HCT116 (cell line): ENCODE data around the gene ANGEL1.

Experiments used
- CTCF ChIP-seq, 3 experiments: fragments of 200-600 bp in 1 of 3; sonication (generic) in 1 of 3; IDR thresholded peaks in 2 of 3; conservative IDR thresholded peaks in 1 of 3; 2 replicates each; pipeline ENCODE4 v1.5.1; 2012 to 2017; ENCODE audit warnings: low read depth in 2 of 3, low read length in 2 of 3, antibody characterized with exemption in 1 of 3, borderline replicate concordance in 1 of 3, control low read depth in 1 of 3, mild to moderate bottlenecking in 1 of 3, mixed read lengths in 1 of 3, mixed run types in 1 of 3, moderate library complexity in 1 of 3; ENCODE audit not compliant: insufficient read depth in 1 of 3
- FOSL1 ChIP-seq: IDR thresholded peaks from 2 replicates; pipeline ENCODE4 v1.6.1; 2012; ENCODE audit warnings: low read depth
- POLR2AphosphoS5 ChIP-seq: IDR thresholded peaks from 2 replicates; pipeline ENCODE4 v1.6.1; 2011; ENCODE audit warnings: mild to moderate bottlenecking, low read depth, low read length, moderate library complexity
- SP1 ChIP-seq: IDR thresholded peaks from 2 replicates; pipeline ENCODE4 v1.6.1; 2012; ENCODE audit warnings: low read depth
- YY1 ChIP-seq: IDR thresholded peaks from 2 replicates; pipeline ENCODE4 v1.6.1; 2011; ENCODE audit warnings: low read length, low read depth, moderate library complexity, mild to moderate bottlenecking; ENCODE audit not compliant: insufficient replicate concordance; ENCODE audit errors: extremely low read depth
- TF ChIP-seq, protein P1 (sequence below): IDR thresholded peaks from 2 replicates; pipeline ENCODE4 v1.6.1; 2012; ENCODE audit warnings: low read depth

- TF ChIP-seq CTCF (IDR thresholded peaks at IDR 0.05 in 2 of 3, conservative IDR thresholded peaks at IDR 0.05 in 1 of 3; ENCODE audit: borderline replicate concordance in 1 of 3, insufficient read depth in 1 of 3, low read depth in 2 of 3, low read length in 2 of 3) (no peak), FOSL1 (no peak), YY1 (no peak), POLR2AphosphoS5 (no peak), SP1 (no peak)
- TF ChIP-seq, protein P1, sequence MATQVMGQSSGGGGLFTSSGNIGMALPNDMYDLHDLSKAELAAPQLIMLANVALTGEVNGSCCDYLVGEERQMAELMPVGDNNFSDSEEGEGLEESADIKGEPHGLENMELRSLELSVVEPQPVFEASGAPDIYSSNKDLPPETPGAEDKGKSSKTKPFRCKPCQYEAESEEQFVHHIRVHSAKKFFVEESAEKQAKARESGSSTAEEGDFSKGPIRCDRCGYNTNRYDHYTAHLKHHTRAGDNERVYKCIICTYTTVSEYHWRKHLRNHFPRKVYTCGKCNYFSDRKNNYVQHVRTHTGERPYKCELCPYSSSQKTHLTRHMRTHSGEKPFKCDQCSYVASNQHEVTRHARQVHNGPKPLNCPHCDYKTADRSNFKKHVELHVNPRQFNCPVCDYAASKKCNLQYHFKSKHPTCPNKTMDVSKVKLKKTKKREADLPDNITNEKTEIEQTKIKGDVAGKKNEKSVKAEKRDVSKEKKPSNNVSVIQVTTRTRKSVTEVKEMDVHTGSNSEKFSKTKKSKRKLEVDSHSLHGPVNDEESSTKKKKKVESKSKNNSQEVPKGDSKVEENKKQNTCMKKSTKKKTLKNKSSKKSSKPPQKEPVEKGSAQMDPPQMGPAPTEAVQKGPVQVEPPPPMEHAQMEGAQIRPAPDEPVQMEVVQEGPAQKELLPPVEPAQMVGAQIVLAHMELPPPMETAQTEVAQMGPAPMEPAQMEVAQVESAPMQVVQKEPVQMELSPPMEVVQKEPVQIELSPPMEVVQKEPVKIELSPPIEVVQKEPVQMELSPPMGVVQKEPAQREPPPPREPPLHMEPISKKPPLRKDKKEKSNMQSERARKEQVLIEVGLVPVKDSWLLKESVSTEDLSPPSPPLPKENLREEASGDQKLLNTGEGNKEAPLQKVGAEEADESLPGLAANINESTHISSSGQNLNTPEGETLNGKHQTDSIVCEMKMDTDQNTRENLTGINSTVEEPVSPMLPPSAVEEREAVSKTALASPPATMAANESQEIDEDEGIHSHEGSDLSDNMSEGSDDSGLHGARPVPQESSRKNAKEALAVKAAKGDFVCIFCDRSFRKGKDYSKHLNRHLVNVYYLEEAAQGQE: no peak
Observed at GRCh38 chr14:76830556-76830955, 17.9 kb upstream of the ANGEL1 start.
